ENCODE measurements around the gene PRAC1.

Gene PRAC1

GRCh38 chr17:48722201-48722907 is at the start of gene PRAC1:
Gene PRAC1, minus strand, starts transcription at chr17:48722518. Its CDS starts 126 bp downstream, at chr17:48722392.
- DNase-seq (ENCODE audit: low read depth in 1 of 2, low spot score in 1 of 2), result no peak

DNA sequence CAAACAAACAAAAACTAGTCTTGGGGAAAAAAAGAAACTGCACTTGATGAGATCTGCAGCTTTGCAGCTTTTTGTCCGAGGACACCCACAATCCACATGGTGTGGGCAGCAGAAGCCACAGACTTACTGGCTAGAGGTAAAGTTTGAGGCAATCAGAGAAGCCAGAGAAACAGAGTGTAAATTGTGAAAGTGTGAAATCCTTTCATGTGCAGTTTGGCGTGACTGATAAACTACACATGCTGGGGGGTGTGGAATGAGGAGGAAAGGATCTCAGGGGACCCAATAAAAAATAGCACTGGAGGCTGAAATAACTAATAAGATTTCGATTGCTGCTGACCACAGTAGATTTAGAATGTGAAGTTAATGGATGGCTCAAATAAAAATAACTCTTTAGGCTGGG is 48.6 kb upstream of the PRAC1 start:
- no peak for DNase-seq (ENCODE audit: low read depth in 1 of 2, low spot score in 1 of 2)

DNA sequence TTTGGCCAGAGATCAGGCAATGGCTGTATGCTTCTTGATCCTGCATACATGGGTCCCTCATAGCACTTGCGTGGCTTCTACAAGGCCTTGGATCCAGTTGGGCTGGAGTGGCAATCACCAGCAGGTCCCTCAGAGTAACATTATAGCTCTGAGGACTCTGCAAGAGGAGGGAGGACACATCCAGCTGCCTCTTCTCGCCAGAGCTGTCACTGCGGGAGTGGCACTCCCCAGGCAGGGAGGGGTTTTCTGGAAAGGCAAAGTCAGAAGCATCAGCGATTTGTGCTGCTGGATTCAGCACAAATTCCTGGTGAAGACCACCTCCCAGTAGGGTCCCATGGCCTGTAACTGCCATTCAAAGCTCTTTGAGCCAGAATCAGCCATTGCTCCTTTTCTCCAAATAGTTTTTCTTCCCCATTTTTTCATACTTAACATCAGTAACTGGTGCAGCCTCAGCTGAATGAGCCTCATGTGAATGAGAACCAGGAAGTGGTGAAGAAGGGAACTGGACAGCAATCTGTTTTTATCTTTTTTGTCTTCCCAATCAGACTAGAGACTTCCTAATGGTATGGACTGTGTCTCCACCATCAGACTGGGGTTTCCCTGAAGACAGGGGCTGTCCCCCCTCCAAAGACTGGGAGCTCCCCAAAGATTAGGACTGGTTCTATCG is 46.8 kb upstream of the PRAC1 start:
- no peak for DNase-seq (ENCODE audit: low read depth in 1 of 2, low spot score in 1 of 2)

GRCh38 chr17:48767263-48767774 is 45.0 kb upstream of the PRAC1 start:
- no peak for DNase-seq (ENCODE audit: low read depth in 1 of 2, low spot score in 1 of 2)

GRCh38 chr17:48761114-48761513 is 38.8 kb upstream of the PRAC1 start:
- no peak for DNase-seq (ENCODE audit: low read depth in 1 of 2, low spot score in 1 of 2)

DNA sequence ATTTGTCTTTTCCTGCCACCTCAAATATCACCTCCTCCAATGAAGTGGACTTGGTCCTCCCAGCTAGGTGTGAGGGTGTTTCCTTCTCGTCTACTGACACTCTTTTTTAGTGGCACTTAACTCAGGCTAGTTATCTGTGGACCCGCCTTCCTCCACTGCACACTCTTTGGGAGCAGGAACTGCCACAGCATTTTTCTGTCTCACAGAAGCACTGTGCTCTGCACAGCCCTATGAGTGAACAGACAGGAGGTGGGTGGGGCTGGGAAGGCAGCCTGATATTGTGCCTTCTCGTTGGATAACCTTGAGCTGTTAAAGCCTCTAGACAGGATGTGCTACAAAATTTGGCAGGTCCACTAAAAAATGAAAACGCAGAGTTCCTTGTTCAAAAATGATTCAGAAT is 38.1 kb upstream of the PRAC1 start:
- no peak for DNase-seq (ENCODE audit: low read depth in 1 of 2, low spot score in 1 of 2)

DNA sequence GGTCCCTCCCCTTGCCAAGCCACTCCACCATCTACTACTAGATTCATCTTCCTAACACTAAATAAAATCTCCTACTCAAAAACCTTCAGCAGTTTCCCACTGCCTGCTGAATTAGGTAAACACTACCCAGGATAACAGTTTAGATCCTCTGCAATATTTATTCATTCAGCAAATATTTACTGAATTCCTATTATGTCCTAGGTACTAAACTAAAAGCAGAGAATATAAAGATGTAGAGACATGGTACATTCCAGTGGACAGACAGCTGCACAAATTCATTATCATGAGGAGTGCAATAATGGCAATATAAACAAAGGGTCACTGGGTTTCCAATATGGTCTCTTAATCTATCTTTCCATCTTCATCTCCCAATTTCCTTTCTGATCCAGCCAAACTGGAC is 37.0 kb upstream of the PRAC1 start:
- DNase-seq (ENCODE audit: low read depth in 1 of 2, low spot score in 1 of 2), result no peak

GRCh38 chr17:48757524-48757961 is 35.2 kb upstream of the PRAC1 start:
- no peak for DNase-seq (ENCODE audit: low read depth in 1 of 2, low spot score in 1 of 2)

- DNase-seq (ENCODE audit: low read depth in 1 of 2, low spot score in 1 of 2), result no peak
These were observed 34.5 kb upstream of the PRAC1 start for GRCh38 chr17:48756830-48757251.

DNA sequence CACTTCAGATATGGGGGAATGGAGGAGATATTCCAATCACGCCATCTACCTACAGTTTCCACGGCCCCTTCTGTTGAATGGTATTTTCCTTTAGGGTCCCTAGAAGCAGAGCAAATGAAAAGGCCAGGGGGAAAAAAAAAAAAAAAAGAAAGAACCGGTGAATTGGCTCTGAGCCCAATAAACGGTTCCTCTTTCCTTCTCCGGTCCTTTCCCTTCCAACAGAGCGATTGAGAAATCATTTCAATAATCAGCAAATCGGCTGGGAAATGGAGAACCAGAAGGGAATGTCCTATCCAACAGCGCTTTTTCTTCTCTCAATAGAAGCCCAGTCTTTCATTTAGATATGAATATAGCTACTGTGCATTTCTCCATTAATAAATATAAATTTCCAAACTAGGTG is 33.0 kb upstream of the PRAC1 start:
- no peak for DNase-seq (ENCODE audit: low read depth in 1 of 2, low spot score in 1 of 2)

DNA sequence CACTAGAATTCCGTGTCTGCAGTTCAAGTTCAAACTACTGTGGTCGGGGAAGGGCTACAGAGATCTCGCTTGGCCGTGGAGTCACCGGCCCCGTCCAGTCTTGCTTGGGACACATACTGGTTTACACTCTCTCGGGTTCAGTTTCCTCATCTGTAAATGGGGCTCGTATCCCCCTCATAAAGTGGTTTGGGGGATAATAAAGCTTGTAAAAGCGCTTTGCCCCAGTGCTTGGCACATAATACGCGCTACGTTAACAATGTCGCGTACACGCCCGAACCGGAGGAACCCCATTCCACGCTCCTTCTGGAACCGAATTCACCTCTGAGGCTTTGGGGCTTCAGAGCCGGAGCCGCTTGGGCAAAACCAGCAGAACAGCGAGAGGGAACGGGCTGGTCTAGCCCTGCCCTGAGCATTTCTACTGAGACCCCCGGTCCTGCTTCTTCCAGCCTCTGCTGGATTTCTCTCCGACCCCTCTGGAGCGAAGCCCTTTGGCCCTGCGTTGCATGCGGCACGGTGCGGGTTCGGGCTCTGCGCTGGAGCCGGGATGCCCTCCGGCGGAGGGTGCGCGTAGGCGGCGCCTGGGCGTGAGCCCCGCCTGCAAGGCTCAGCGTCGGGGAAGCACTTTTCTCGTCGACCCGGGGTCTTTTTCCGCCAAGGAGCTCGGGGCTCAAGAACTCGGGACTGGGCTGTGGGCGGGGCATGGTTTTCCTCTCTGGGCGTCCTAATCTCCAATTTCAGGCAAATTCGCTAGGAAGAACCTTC is 32.4 kb upstream of the PRAC1 start:
- no peak for DNase-seq (ENCODE audit: low read depth in 1 of 2, low spot score in 1 of 2)

GRCh38 chr17:48753794-48754499 is 31.6 kb upstream of the PRAC1 start:
- DNase-seq (ENCODE audit: low read depth in 1 of 2, low spot score in 1 of 2), result no peak

DNA sequence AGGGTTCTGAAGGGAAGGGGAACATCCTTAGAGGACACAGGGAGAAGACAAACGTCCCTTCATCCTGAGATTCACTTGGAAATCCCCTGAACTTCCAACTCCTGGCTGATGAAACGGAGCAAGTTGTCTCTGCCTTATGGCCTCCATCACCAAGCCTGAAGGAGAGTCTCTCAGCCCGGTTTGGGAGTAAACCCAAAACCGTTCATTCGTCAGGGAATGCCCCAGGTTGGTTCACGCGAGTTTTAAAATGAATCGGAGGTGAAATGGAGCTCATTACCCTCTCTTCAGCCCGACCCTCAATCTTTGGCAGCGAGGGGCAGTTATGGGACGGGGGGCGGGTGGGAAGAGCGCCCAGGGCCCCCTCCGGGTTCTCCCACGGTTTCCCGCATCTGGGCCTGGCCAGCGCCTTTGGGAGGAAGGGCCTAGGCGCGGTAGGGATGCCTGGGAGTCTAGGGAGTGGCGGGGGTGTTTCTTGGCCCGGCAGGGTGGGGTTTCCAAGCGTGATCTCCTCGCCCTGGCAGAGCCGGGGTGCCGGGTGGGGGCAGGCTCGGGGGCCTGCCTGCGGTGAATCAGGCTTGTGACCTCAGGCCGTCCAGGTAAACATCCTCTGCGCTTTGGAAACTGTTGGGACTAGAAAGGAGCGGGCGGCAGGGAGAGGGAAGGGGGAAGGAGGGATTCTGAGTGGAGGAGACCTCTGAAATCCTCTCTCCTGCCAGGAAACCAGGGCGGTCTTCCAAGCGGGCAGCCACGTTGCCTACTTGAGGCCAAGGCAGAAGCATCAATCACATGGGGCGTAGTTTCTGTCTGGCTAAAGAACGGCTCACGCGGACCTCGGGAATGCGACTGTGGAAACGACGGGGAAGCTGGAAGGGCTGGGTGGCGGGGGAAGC is 30.3 kb upstream of the PRAC1 start:
- DNase-seq (ENCODE audit: low read depth in 1 of 2, low spot score in 1 of 2), result no peak

- no peak for DNase-seq (ENCODE audit: low read depth in 1 of 2, low spot score in 1 of 2)
These were observed 29.5 kb upstream of the PRAC1 start for GRCh38 chr17:48751733-48752398.

DNA sequence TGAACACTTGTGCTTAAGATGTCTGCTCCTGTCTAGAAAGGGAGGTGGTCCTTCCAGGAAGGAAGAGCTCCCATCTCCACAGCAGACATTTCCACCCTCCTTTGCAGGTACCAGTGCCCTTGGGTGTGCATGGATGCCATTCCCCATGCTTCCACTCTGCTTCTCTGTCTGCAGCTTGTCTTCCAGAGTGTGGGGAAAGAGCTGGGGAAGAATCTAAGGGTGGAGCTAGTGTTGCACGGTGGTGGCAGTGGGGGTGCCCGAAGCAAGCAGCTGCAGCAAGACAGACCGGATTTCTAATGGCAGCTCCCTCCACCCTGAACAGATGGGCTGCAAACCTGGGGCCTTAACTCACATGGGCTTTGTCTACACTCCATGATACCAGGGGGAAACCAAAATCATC is 28.9 kb upstream of the PRAC1 start:
- no peak for DNase-seq (ENCODE audit: low read depth in 1 of 2, low spot score in 1 of 2)

GRCh38 chr17:48749621-48750553 is 27.6 kb upstream of the PRAC1 start:
- no peak for DNase-seq (ENCODE audit: low read depth in 1 of 2, low spot score in 1 of 2)

DNA sequence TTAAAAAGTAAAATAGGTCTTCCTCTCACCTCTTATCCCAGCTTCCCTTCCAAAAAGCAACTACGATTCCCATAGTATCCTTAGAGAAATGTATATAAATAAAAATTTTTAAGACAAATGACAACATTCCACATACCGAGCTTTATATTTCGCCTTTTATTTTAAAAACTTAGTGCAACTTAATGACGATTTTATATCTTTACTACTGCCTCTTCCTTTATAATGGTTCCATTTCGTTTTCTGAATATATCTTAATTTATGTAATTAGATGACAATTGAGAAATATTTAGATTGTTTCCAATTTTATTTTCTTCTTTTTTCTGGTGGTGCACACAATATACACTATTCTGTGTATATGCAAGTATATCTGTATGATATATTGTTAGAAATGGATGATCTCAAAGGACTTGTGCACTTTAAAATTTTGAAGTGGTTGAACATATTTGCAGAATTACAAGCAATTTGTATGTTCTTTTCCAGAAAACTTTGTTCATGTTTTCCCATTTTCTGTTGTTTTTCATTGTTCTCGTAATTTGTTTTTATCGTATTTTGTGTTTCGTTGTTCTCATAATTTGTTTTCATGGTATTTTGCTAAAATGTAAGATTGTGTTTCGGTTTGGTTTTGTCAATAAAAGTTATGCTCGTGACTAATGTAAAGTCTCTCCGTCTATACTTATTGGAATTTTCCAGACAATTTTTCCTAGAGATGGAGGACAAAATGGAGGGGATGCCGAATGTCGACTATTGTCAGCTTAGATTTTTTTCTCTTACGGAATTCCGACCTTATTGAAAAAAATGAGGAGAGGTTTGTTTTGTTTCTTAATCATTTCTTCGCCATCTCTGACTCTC is 26.6 kb upstream of the PRAC1 start:
- no peak for DNase-seq (ENCODE audit: low read depth in 1 of 2, low spot score in 1 of 2)
